ENCODE data around the gene CCDC69.

CCDC69 gene

GRCh38 chr5:151251001-151251551 lies 27.2 kb upstream of the CCDC69 start:
- H3K4me2 ChIP-seq (ENCODE audit: low read length) = peak overlapping the region; percentile 25
- no peak for TF ChIP-seq CTCF (IDR thresholded peaks at IDR 0.05; ENCODE audit: low read length)
- no peak for TF ChIP-seq EZH2 (IDR thresholded peaks at IDR 0.05; ENCODE audit: borderline replicate concordance, low read length)

GRCh38 chr5:151250346-151251000 lies 26.6 kb upstream of the CCDC69 start:
- Histone ChIP-seq H3K79me2 (ENCODE audit: insufficient read depth, low read length) (peaks cover 18% of the 10 kb centered on the region; the same call in 1 of the 2 replicates), H3K4me1 (ENCODE audit: insufficient read depth, low read length, severe bottlenecking) (peaks cover 44% of the 10 kb centered on the region), H3K36me3 (ENCODE audit: insufficient read depth, low read length) (no peaks in the 10 kb centered on the region), H3K9ac (ENCODE audit: low read length) (peak overlapping the region; percentile 23), H4K20me1 (ENCODE audit: insufficient read depth, low read length) (no peaks in the 10 kb centered on the region), H3K27me3 (ENCODE audit: insufficient read depth, low read length) (no peaks in the 10 kb centered on the region), H3F3A (ENCODE audit: insufficient read depth, low read length) (no peaks in the 10 kb centered on the region), H3K4me3 (ENCODE audit: low read depth, low read length, poor library complexity, severe bottlenecking) (peak overlapping the region; percentile 45), H3K9me2 (ENCODE audit: low read depth, low read length) (no peaks in the 10 kb centered on the region), H3K4me2 (ENCODE audit: low read length) (peak overlapping the region; percentile 25), H3K27ac (ENCODE audit: low read depth, low read length, poor library complexity, severe bottlenecking) (peak overlapping the region; percentile 80), H3K9me3 (ENCODE audit: low read length) (no peaks in the 10 kb centered on the region), H2AFZ (ENCODE audit: low read length) (no peak overlapping the region)
- TF ChIP-seq EZH2 (IDR thresholded peaks at IDR 0.05; ENCODE audit: borderline replicate concordance, low read length) = no peak
- TF ChIP-seq CTCF (IDR thresholded peaks at IDR 0.05; ENCODE audit: low read length) = no peak

More at GRCh38 chr5:151251001-151251551, 27.2 kb upstream of the CCDC69 start:
- Histone ChIP-seq H3K79me2 (ENCODE audit: insufficient read depth, low read length) (peaks cover 23% of the 10 kb centered on the region; the same call in 1 of the 2 replicates), H3K4me3 (ENCODE audit: low read depth, low read length, poor library complexity, severe bottlenecking) (peak overlapping the region; percentile 45), H4K20me1 (ENCODE audit: insufficient read depth, low read length) (no peaks in the 10 kb centered on the region), H3K9me3 (ENCODE audit: low read length) (no peaks in the 10 kb centered on the region), H3K27me3 (ENCODE audit: insufficient read depth, low read length) (no peaks in the 10 kb centered on the region), H3K9ac (ENCODE audit: low read length) (peak overlapping the region; percentile 23), H2AFZ (ENCODE audit: low read length) (0 out of 2 replicates have a peak overlapping the region, but pooled peaks have one; percentile 12), H3K36me3 (ENCODE audit: insufficient read depth, low read length) (no peaks in the 10 kb centered on the region), H3K9me2 (ENCODE audit: low read depth, low read length) (no peaks in the 10 kb centered on the region), H3F3A (ENCODE audit: insufficient read depth, low read length) (no peaks in the 10 kb centered on the region), H3K27ac (ENCODE audit: low read depth, low read length, poor library complexity, severe bottlenecking) (peak overlapping the region; percentile 80), H3K4me1 (ENCODE audit: insufficient read depth, low read length, severe bottlenecking) (peaks cover 50% of the 10 kb centered on the region)

- Histone ChIP-seq H3K27me3 (ENCODE audit: insufficient read depth, low read length) (no peaks in the 10 kb centered on the region), H3K9me2 (ENCODE audit: low read depth, low read length) (no peaks in the 10 kb centered on the region), H3K79me2 (ENCODE audit: insufficient read depth, low read length) (peaks cover 11% of the 10 kb centered on the region; the same call in 1 of the 2 replicates), H2AFZ (ENCODE audit: low read length) (no peak overlapping the region), H4K20me1 (ENCODE audit: insufficient read depth, low read length) (no peaks in the 10 kb centered on the region), H3K27ac (ENCODE audit: low read depth, low read length, poor library complexity, severe bottlenecking) (no peak overlapping the region), H3F3A (ENCODE audit: insufficient read depth, low read length) (no peaks in the 10 kb centered on the region), H3K9me3 (ENCODE audit: low read length) (no peaks in the 10 kb centered on the region), H3K4me1 (ENCODE audit: insufficient read depth, low read length, severe bottlenecking) (peaks cover 32% of the 10 kb centered on the region), H3K4me2 (ENCODE audit: low read length) (no peak overlapping the region), H3K9ac (ENCODE audit: low read length) (no peak overlapping the region), H3K4me3 (ENCODE audit: low read depth, low read length, poor library complexity, severe bottlenecking) (no peak overlapping the region), H3K36me3 (ENCODE audit: insufficient read depth, low read length) (no peaks in the 10 kb centered on the region)
- no peak for TF ChIP-seq EZH2 (IDR thresholded peaks at IDR 0.05; ENCODE audit: borderline replicate concordance, low read length)
- TF ChIP-seq CTCF (IDR thresholded peaks at IDR 0.05; ENCODE audit: low read length) = no peak
Observed at GRCh38 chr5:151249281-151249680, 25.4 kb upstream of the CCDC69 start.

Data from OCI-LY1 (cell line).